ENCODE data around the gene TRIM69.

The TRIM69 gene

GRCh38 chr15:44813231-44813630, 76.9 kb downstream of the TRIM69 start:
- DNase-seq (ENCODE audit: low read depth): no peak

More at GRCh38 chr15:44813231-44813630, 76.9 kb downstream of the TRIM69 start:
- no peak for TF ChIP-seq CTCF (conservative IDR thresholded peaks at IDR 0.05; ENCODE audit: low read depth, low read length)
- no peak overlapping the region for H3K4me3 ChIP-seq (ENCODE audit: low read depth, low read length)
